ENCODE data around the gene FSIP1.

The FSIP1 gene

GRCh38 chr15:39613861-39614260 is 168.8 kb downstream of the FSIP1 start:
- no peak for DNase-seq

- no peak for DNase-seq
Measured at GRCh38 chr15:39613271-39613670, 169.4 kb downstream of the FSIP1 start.

GRCh38 chr15:39610665-39611064 is 172.0 kb downstream of the FSIP1 start:
- DNase-seq = no peak

GRCh38 chr15:39609166-39609916 is 173.3 kb downstream of the FSIP1 start:
- no peak for DNase-seq

GRCh38 chr15:39608185-39609139 is 174.2 kb downstream of the FSIP1 start:
- no peak for DNase-seq

GRCh38 chr15:39605146-39605545 is 177.5 kb downstream of the FSIP1 start:
- no peak for DNase-seq

GRCh38 chr15:39602143-39602542 is 180.5 kb downstream of the FSIP1 start:
- no peak for DNase-seq

GRCh38 chr15:39599871-39600270 is 182.8 kb downstream of the FSIP1 start:
- DNase-seq = no peak

GRCh38 chr15:39598958-39599845 is 183.4 kb downstream of the FSIP1 start:
- no peak for DNase-seq

GRCh38 chr15:39598186-39598850 is 184.3 kb downstream of the FSIP1 start:
- DNase-seq = no peak

- no peak for DNase-seq
Measured at GRCh38 chr15:39597751-39598185, 184.9 kb downstream of the FSIP1 start.

- DNase-seq = no peak
Measured at GRCh38 chr15:39597336-39597735, 185.3 kb downstream of the FSIP1 start.

- no peak for DNase-seq
Measured at GRCh38 chr15:39596358-39597051, 186.1 kb downstream of the FSIP1 start.

GRCh38 chr15:39595338-39596221 is 187.1 kb downstream of the FSIP1 start:
- no peak for DNase-seq

- DNase-seq = no peak
Measured at GRCh38 chr15:39594446-39595337, 187.9 kb downstream of the FSIP1 start.

GRCh38 chr15:39593656-39594445 is 188.8 kb downstream of the FSIP1 start:
- DNase-seq = peak; percentile 22 to 63

- DNase-seq = no peak
Measured at GRCh38 chr15:39593071-39593655, 189.5 kb downstream of the FSIP1 start.

- no peak for DNase-seq
Measured at GRCh38 chr15:39592500-39592899, 190.1 kb downstream of the FSIP1 start.

Measured in CD4-positive, alpha-beta T cell treated with Interferon alpha-2 for 1 hour (primary cell).